SH-SY5Y (cell line): ENCODE results near the gene CPA1.

Experiments
- GATA2 ChIP-seq: IDR thresholded peaks from 2 replicates; pipeline ENCODE4 v1.6.1; 2011; ENCODE audit warnings: mild to moderate bottlenecking, low read depth, low read length
- GATA3 ChIP-seq: IDR thresholded peaks from 2 replicates; pipeline ENCODE4 v1.6.1; 2011; ENCODE audit warnings: low read depth, mild to moderate bottlenecking, low read length, moderate library complexity

DNA sequence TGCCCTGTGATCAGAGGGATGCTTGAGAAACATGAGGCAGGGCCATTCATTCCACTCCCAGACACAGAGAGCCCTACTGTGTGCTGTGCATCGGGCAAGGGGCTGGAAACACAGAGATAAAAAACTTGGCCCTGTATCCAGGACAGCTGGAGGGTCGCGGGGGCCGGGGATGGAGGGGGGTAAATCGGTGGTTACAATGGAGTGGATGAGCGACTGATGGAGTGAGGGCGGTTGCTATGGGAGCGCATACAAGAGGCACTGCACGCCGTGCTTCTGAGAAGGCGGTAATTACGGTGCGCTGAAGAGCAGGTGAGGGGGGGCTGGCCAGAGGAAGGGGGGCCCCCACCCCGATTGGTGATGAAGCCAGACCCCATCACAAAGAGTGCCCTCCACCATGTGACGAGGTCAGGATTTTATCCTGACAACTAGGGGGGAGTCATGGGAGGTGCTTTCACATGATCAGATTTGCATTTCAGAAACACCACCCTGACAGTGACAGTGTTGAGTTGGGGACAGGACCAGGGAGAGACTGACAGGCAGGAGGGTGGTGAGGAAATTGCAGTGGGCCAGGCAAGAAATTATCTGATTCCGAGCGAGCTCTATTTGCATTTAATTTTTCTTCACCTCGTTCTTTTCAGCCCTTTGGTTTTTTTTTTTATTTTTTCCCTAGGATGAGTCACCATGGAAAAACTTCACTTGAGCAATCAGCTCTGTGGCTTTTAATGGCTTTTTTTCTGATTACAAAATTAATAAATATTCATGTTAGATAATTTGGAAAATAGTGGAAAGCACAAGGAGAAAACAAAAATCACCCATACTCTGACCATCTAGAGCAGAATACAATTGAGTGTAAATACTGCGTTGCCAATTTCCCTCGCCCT, 27.9 kb upstream of the CPA1 start:
- TF ChIP-seq GATA2 (no peak), GATA3 (no peak)
